Measurements from ENCODE around the gene UIMC1.
A peak's percentile ranks its signal among the peaks of the same experiment; 100 is the strongest.
"Not testable (repeated sequence)": the region's sequence is repeated elsewhere in the genome, so short reads cannot be mapped to it uniquely, and the experiment has no call there.

UIMC1 gene

GRCh38 chr5:177008716-177009115 lies 2.1 kb upstream of the UIMC1 start:
- TF ChIP-seq CTCF (IDR thresholded peaks at IDR 0.05; ENCODE audit: low read depth, low read length): no peak
- no peak overlapping the region for H3K4me3 ChIP-seq (ENCODE audit: low read depth, low read length)

- TF ChIP-seq CTCF (IDR thresholded peaks at IDR 0.05; ENCODE audit: low read depth, low read length): peak; percentile 55
- peak overlapping the region; percentile 90 for H3K4me3 ChIP-seq (ENCODE audit: low read depth, low read length)
These were observed 837 bp downstream of the UIMC1 start for GRCh38 chr5:177005619-177006264.

- no peak for TF ChIP-seq CTCF (IDR thresholded peaks at IDR 0.05; ENCODE audit: low read depth, low read length)
These were observed 1.6 kb downstream of the UIMC1 start for GRCh38 chr5:177004961-177005360.

GRCh38 chr5:177003649-177004048 lies 2.9 kb downstream of the UIMC1 start:
- TF ChIP-seq CTCF (IDR thresholded peaks at IDR 0.05; ENCODE audit: low read depth, low read length): no peak
- no peak overlapping the region for H3K4me3 ChIP-seq (ENCODE audit: low read depth, low read length)

More at GRCh38 chr5:177004961-177005360, 1.6 kb downstream of the UIMC1 start:
- peak overlapping the region; percentile 90; the same call in 1 of the 2 replicates for H3K4me3 ChIP-seq (ENCODE audit: low read depth, low read length)

- H3K4me3 ChIP-seq (ENCODE audit: low read depth, low read length): not testable (repeated sequence)
These were observed 7.1 kb downstream of the UIMC1 start for GRCh38 chr5:176999526-176999925.

GRCh38 chr5:176998828-176999227 lies 7.8 kb downstream of the UIMC1 start:
- TF ChIP-seq CTCF (IDR thresholded peaks at IDR 0.05; ENCODE audit: low read depth, low read length): no peak
- H3K4me3 ChIP-seq (ENCODE audit: low read depth, low read length): no peak overlapping the region

- H3K4me3 ChIP-seq (ENCODE audit: low read depth, low read length): no peak overlapping the region
- TF ChIP-seq CTCF (IDR thresholded peaks at IDR 0.05; ENCODE audit: low read depth, low read length): no peak
These were observed 9.8 kb downstream of the UIMC1 start for GRCh38 chr5:176996780-176997179.
